Choroid plexus epithelial cell (primary cell): ENCODE data around the gene USP3.

Experiments
- DNase-seq: peaks from one replicate; pipeline ENCODE4 v3.0.0-alpha.2; 2010; ENCODE audit warnings: low read depth
- H3K4me3 ChIP-seq: 2 replicates; pipeline ENCODE4 v1.5.1; 2011; ENCODE audit warnings: low read depth, mild to moderate bottlenecking, control low read depth, low read length, moderate library complexity
- TF ChIP-seq, protein P1 (sequence below): conservative IDR thresholded peaks from 2 replicates; pipeline ENCODE4 v1.5.1; 2011; ENCODE audit warnings: low read depth, mild to moderate bottlenecking, control low read depth, inconsistent platforms, low read length, moderate library complexity

Gene USP3

GRCh38 chr15:63461230-63461985, 43.0 kb upstream of the USP3 start:
- H3K4me3 ChIP-seq: no peak overlapping the region
- TF ChIP-seq, protein P1, sequence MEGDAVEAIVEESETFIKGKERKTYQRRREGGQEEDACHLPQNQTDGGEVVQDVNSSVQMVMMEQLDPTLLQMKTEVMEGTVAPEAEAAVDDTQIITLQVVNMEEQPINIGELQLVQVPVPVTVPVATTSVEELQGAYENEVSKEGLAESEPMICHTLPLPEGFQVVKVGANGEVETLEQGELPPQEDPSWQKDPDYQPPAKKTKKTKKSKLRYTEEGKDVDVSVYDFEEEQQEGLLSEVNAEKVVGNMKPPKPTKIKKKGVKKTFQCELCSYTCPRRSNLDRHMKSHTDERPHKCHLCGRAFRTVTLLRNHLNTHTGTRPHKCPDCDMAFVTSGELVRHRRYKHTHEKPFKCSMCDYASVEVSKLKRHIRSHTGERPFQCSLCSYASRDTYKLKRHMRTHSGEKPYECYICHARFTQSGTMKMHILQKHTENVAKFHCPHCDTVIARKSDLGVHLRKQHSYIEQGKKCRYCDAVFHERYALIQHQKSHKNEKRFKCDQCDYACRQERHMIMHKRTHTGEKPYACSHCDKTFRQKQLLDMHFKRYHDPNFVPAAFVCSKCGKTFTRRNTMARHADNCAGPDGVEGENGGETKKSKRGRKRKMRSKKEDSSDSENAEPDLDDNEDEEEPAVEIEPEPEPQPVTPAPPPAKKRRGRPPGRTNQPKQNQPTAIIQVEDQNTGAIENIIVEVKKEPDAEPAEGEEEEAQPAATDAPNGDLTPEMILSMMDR: peak; percentile 46
- no peak for DNase-seq

- DNase-seq: peak; percentile 63
- H3K4me3 ChIP-seq: no peak overlapping the region
- TF ChIP-seq, protein P1: no peak
Observed at GRCh38 chr15:63462088-63462487, 42.3 kb upstream of the USP3 start.

DNA sequence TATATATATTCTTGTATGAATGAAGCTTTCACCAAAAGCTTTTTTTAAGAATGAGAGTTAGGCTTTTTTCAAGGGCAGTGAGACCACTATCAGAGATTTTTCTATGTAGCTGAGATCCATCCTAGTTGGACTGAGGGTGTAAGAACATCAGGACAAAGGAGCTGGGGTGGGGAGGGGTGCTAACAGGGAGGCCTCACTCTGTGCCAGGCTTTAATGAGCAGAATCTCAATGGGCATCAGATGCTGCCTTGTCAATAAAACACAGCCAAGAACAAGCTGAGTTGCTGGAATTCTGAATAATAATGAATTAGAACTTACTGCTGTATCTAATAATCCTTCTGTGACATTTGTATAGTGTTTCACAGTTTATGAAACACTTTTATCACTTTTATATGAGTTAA, 41.4 kb upstream of the USP3 start:
- DNase-seq: no peak
- TF ChIP-seq, protein P1: no peak
- H3K4me3 ChIP-seq: no peak overlapping the region

- TF ChIP-seq, protein P1: no peak
- DNase-seq: no peak
- H3K4me3 ChIP-seq: no peak overlapping the region
Observed at GRCh38 chr15:63463793-63464192, 40.6 kb upstream of the USP3 start.

- no peak overlapping the region for H3K4me3 ChIP-seq
- TF ChIP-seq, protein P1: no peak
- DNase-seq: peak; percentile 55
Observed at GRCh38 chr15:63465104-63465503, 39.3 kb upstream of the USP3 start.

- no peak overlapping the region for H3K4me3 ChIP-seq
- DNase-seq: peak; percentile 81
- TF ChIP-seq, protein P1: peak; percentile 80
Observed at GRCh38 chr15:63466378-63467192, 37.8 kb upstream of the USP3 start.
